Measurements from ENCODE around the gene PLEKHO2. TPM values are rescaled to one million over a fixed set of nuclear protein-coding genes. Genes with fewer than 3 reads are reported as not detected.

Gene PLEKHO2
- total and polyA plus RNA-seq, 10 of the 15 experiments (the other 5 are each of a cell fraction or from before 2014, with no cell fraction given) = 1.4 to 25.6 (median 20.5) TPM

GRCh38 chr15:64905119-64905831 is 63.6 kb downstream of the PLEKHO2 start (continued):
- no peak for TF ChIP-seq USF2 (IDR thresholded peaks at IDR 0.05; ENCODE audit: borderline replicate concordance, low read depth, low read length)
- no peak for TF ChIP-seq NFYA (IDR thresholded peaks at IDR 0.05; ENCODE audit: borderline replicate concordance, low read depth, low read length)
- no peak for TF ChIP-seq NFYB (IDR thresholded peaks at IDR 0.05; ENCODE audit: insufficient read depth, low read depth, low read length)
- 0 out of 2 replicates have a peak, but pooled peaks have one; percentile 53 for TF ChIP-seq ESRRA (IDR thresholded peaks at IDR 0.05; ENCODE audit: low read length)
- TF ChIP-seq NFIC (IDR thresholded peaks at IDR 0.05; ENCODE audit: low read depth, low read length) = no peak
- 0 out of 4 replicates have a peak, but pooled peaks of 1 of the 2 experiments have one; percentile 36 for TF ChIP-seq BHLHE40 (IDR thresholded peaks at IDR 0.05; ENCODE audit: borderline replicate concordance in 1 of 2, low read depth in 2 of 2, low read length in 1 of 2)
- no peak for TF ChIP-seq BACH1 (IDR thresholded peaks at IDR 0.05; ENCODE audit: borderline replicate concordance)
- no peak for TF ChIP-seq ZBTB33 (IDR thresholded peaks at IDR 0.05)
- no peak for TF ChIP-seq IRF3 (IDR thresholded peaks at IDR 0.05)
- TF ChIP-seq ELK1 (IDR thresholded peaks at IDR 0.05; ENCODE audit: low read depth, low read length) = no peak
- peak; percentile 87 to 91 (median 88) for TF ChIP-seq CTCF (IDR thresholded peaks at IDR 0.05 in 2 of 3, conservative IDR thresholded peaks at IDR 0.05 in 1 of 3; ENCODE audit: control insufficient read depth in 2 of 3, extremely low read depth in 1 of 3, insufficient read depth in 1 of 3, low read depth in 3 of 3, low read length in 3 of 3)
- TF ChIP-seq BCLAF1 (IDR thresholded peaks at IDR 0.05) = no peak
- peak; percentile 39; the same call in 1 of the 2 replicates for TF ChIP-seq CREM (IDR thresholded peaks at IDR 0.05; ENCODE audit: low read depth)
- peak; percentile 95 for TF ChIP-seq SMC3 (IDR thresholded peaks at IDR 0.05; ENCODE audit: borderline replicate concordance, low read length)
- peak; percentile 86 for TF ChIP-seq RAD21 (IDR thresholded peaks at IDR 0.05; ENCODE audit: insufficient read depth, low read depth, low read length)
- TF ChIP-seq YY1 (IDR thresholded peaks at IDR 0.05; ENCODE audit: low read depth, low read length) = peak; percentile 89
- TF ChIP-seq CHD2 (IDR thresholded peaks at IDR 0.05; ENCODE audit: borderline replicate concordance, low read depth, low read length) = 0 out of 2 replicates have a peak, but pooled peaks have one; percentile 27
- TF ChIP-seq STAT1 (conservative IDR thresholded peaks at IDR 0.05) = no peak
